Gastroesophageal sphincter (tissue), 4 donors: ENCODE results near the gene HEPHL1. TPM values are rescaled to one million over a fixed set of nuclear protein-coding genes. Genes with fewer than 3 reads are reported as not detected.
"Not testable (repeated sequence)": the region's sequence is repeated elsewhere in the genome, so short reads cannot be mapped to it uniquely, and the experiment has no call there.

Experiments used
- ATAC-seq: fragments of 150-250 bp; one replicate; pipeline ENCODE4 v1.9.1; 2016; ENCODE audit warnings: mild to moderate bottlenecking, moderate library complexity
- H3K27ac ChIP-seq, 4 donors: fragments of 200-600 bp; sonication (generic) in 3 of 4; 1 replicate in 3 of 4; 2 replicates in 1 of 4; pipeline ENCODE4 v1.5.1; 2016 to 2019
- H3K27me3 ChIP-seq: fragments of 200-600 bp; sonication (generic); one replicate; pipeline ENCODE4 v1.5.1; 2019
- H3K36me3 ChIP-seq, 2 donors: fragments of 200-600 bp; sonication (generic); one replicate each; pipeline ENCODE4 v1.5.1; 2019; ENCODE audit warnings: control low read depth in 1 of 2
- H3K4me1 ChIP-seq, 3 donors: fragments of 200-600 bp; sonication (generic); 1 replicate in 2 of 3; 2 replicates in 1 of 3; pipeline ENCODE4 v1.5.1; 2016 to 2019; ENCODE audit warnings: control low read depth in 2 of 3
- H3K4me3 ChIP-seq, 2 donors: fragments of 200-600 bp; sonication (generic); one replicate each; pipeline ENCODE4 v1.5.1; 2019; ENCODE audit warnings: mild to moderate bottlenecking in 1 of 2, moderate library complexity in 1 of 2
- H3K9me3 ChIP-seq, 3 donors: fragments of 200-600 bp; sonication (generic); one replicate each; pipeline ENCODE4 v1.5.1; 2017 to 2019; ENCODE audit warnings: control low read depth in 2 of 3
- CTCF ChIP-seq, 4 experiments: fragments of 200-600 bp in 2 of 4; fragments of 450-650 bp in 2 of 4; sonication (generic) in 1 of 4; IDR thresholded peaks; one replicate each; pipeline ENCODE4 v1.5.1; 2017 to 2019; ENCODE audit warnings: antibody characterized with exemption in 4 of 4, mild to moderate bottlenecking in 2 of 4, moderate library complexity in 2 of 4
- EP300 ChIP-seq: sonication (generic); formaldehyde crosslinking; IDR thresholded peaks from one replicate; pipeline ENCODE4 v1.6.1; 2017; ENCODE audit warnings: antibody characterized with exemption, mild to moderate bottlenecking
- POLR2A ChIP-seq, 2 donors: fragments of 450-650 bp; IDR thresholded peaks; one replicate each; pipeline ENCODE4 v1.6.1; 2017; ENCODE audit warnings: antibody characterized with exemption in 2 of 2, mild to moderate bottlenecking in 2 of 2, moderate library complexity in 1 of 2
- POLR2AphosphoS5 ChIP-seq: sonication (generic); formaldehyde crosslinking; IDR thresholded peaks from one replicate; pipeline ENCODE4 v1.6.1; 2017; ENCODE audit warnings: antibody characterized with exemption
- WGBS, 2 donors: methylation state at CpG; one replicate each; pipeline ENCODE4 v1.1.5; 2018; ENCODE audit warnings: low coverage in 1 of 2; 5-methylcytosine and 5-hydroxymethylcytosine counted together
- small RNA-seq, 4 donors: library from RNA; depleted of rRNA; stranded (forward); fragments of <200 nt; gene quantifications; one replicate each; pipeline ENCODE3, GENCODE V24; 2016
- total RNA-seq, 4 donors: library from RNA; depleted of rRNA; stranded (reverse); fragments of >200 nt; gene quantifications; one replicate each; pipeline ENCODE4 v1.1.0, GENCODE V29; 2016

The HEPHL1 gene
- total RNA-seq, 4 donors from 2014 or later: 0.16 to 0.67 TPM; not detected in 2

- no peak for ATAC-seq
- Histone ChIP-seq H3K9me3 (no peaks in the 10 kb centered on the region), H3K27ac (no peak overlapping the region), H3K4me1 (peaks cover 0 to 72% (median 17%) of the 10 kb centered on the region in 3 donors), H3K36me3 (peaks cover 0 to 9% of the 10 kb centered on the region in 2 donors), H3K4me3 (no peak overlapping the region), H3K27me3 (no peaks in the 10 kb centered on the region)
- WGBS, 2 donors: 100% methylated on average over 1 of the region's 3 CpGs; no CpG with 5 or more reads in 1 of the 2 donors
- TF ChIP-seq EP300 (no peak), POLR2A (IDR thresholded peaks at IDR 0.05) (no peak), CTCF (IDR thresholded peaks at IDR 0.05) (no peak), POLR2AphosphoS5 (no peak)
Measured at GRCh38 chr11:94153320-94153719, 132.2 kb downstream of the HEPHL1 start.

DNA sequence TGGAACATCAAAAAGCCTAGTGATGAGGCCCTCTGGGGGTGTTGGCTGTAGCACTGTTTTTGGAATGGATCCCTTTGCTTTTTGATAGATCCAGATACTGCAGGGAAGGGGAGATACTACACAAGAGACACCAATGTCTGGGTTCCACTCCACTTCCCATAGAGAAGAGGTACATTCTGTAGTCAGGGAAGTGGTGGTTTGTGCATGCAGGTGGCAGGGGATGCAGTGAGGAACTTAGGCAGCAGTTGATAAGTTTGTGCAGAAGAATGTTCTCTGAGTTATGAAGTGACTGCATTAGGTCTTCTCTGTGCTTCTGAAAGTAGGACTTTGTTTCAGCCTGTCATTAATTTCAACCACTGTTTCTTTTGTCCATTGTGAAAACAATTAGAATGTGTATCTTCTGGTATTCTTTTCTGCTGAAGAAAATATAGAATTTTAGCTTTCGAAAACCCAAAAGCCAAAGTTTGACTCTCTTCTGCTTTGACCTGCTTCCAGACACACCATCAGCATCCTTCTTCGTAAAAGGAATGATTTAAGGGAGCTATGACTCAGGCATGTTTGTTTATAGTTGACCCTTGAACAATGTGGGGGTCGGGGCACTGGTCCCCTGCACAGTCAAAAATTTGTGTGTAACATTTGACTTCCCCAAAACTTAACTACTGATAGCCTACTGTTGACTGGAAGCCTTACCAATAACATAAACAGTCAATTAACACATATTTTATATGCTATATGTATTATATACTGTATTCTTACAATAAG lies 133.1 kb downstream of the HEPHL1 start:
- no peak overlapping the region for H3K27ac ChIP-seq
- ATAC-seq: no peak
- H3K4me1 ChIP-seq: peaks cover 0 to 63% (median 15%) of the 10 kb centered on the region in 3 donors
- TF ChIP-seq CTCF (IDR thresholded peaks at IDR 0.05): no peak
- H3K36me3 ChIP-seq: peaks cover 0 to 9% of the 10 kb centered on the region in 2 donors
- 48 to 70% methylated on average over 3 of the region's 3 CpGs for WGBS, 2 donors
- H3K4me3 ChIP-seq: no peak overlapping the region
- H3K9me3 ChIP-seq: no peaks in the 10 kb centered on the region
- H3K27me3 ChIP-seq: no peaks in the 10 kb centered on the region

GRCh38 chr11:94157339-94157738 lies 136.2 kb downstream of the HEPHL1 start:
- ATAC-seq, H3K27ac ChIP-seq, H3K27me3 ChIP-seq, H3K4me3 ChIP-seq, H3K36me3 ChIP-seq, H3K9me3 ChIP-seq: not testable (repeated sequence)
- 100% methylated on average over 2 of the region's 3 CpGs; no CpG with 5 or more reads in 1 of the 2 donors for WGBS, 2 donors
- H3K4me1 ChIP-seq: peaks cover 0 to 32% (median 0%) of the 10 kb centered on the region in 3 donors

Small RNAs within 50 kb of the gene (small RNA-seq; reads per million reads assigned to genes)
- gene AP002795.1: 0 reads per million in 4 donors

Other genes with a start within 250 kb of the HEPHL1 start
- gene MED17, start 237.1 kb upstream of the HEPHL1 start, total RNA-seq: 10 to 100 TPM; 27.1 to 29.7 (median 28.2) TPM
- under 1 TPM in 1 of 4 donors, not detected in 3; 0.13 TPM for gene VSTM5, start 170.7 kb upstream of the HEPHL1 start, total RNA-seq
- 10 to 100 TPM; 29.9 to 43.2 (median 35.9) TPM for gene PANX1, start 107.5 kb downstream of the HEPHL1 start, total RNA-seq